DND-41 (cell line): ENCODE results near the gene SHROOM1.

Experiments used
- ATAC-seq: fragments of 200-7000 bp; cut with Tn5 transposase; 3 replicates; pipeline ENCODE4 v1.9.1; 2021; ENCODE audit warnings: low read depth; ENCODE audit not compliant: insufficient read depth
- DNase-seq: peaks from one replicate; pipeline ENCODE4 v3.0.0-alpha.2; 2020
- H2AFZ ChIP-seq: 2 replicates; pipeline ENCODE4 v1.6.0; 2012; ENCODE audit warnings: low read depth, low read length
- H3K27ac ChIP-seq: 2 replicates; pipeline ENCODE4 v1.5.1; 2012; ENCODE audit warnings: low read length, inconsistent platforms
- H3K27me3 ChIP-seq: fragments of 200-600 bp; sonication (generic); 2 replicates; pipeline ENCODE4 v1.6.0; 2012; ENCODE audit warnings: low read length, mild to moderate bottlenecking, inconsistent platforms; ENCODE audit not compliant: insufficient read depth, poor library complexity
- H3K36me3 ChIP-seq: 2 replicates; pipeline ENCODE4 v1.5.1; 2012; ENCODE audit warnings: low read length, inconsistent platforms; ENCODE audit not compliant: insufficient read depth
- H3K4me1 ChIP-seq: 2 replicates; pipeline ENCODE4 v1.5.1; 2012; ENCODE audit warnings: mild to moderate bottlenecking, low read length; ENCODE audit not compliant: insufficient read depth
- H3K4me2 ChIP-seq: 2 replicates; pipeline ENCODE4 v1.6.0; 2012; ENCODE audit warnings: mild to moderate bottlenecking, moderate library complexity, low read length, inconsistent platforms; ENCODE audit not compliant: insufficient read depth
- H3K4me3 ChIP-seq, 2 experiments: fragments of 200-600 bp in 1 of 2; shearing (Covaris generic) in 1 of 2; 2 replicates each; pipeline ENCODE4 v1.5.1; 2012 to 2016; ENCODE audit warnings: inconsistent platforms in 2 of 2, low read length in 2 of 2, mild to moderate bottlenecking in 2 of 2, low read depth in 1 of 2, moderate library complexity in 1 of 2
- H3K79me2 ChIP-seq: 2 replicates; pipeline ENCODE4 v1.6.0; 2012; ENCODE audit warnings: low read length, inconsistent platforms; ENCODE audit not compliant: insufficient read depth
- H3K9ac ChIP-seq: 2 replicates; pipeline ENCODE4 v1.6.0; 2012; ENCODE audit warnings: low read depth, mild to moderate bottlenecking, inconsistent platforms, low read length, moderate library complexity
- H3K9me3 ChIP-seq: 2 replicates; pipeline ENCODE4 v1.5.1; 2012; ENCODE audit warnings: low read length, moderate library complexity, mild to moderate bottlenecking, inconsistent platforms; ENCODE audit not compliant: insufficient read depth, severe bottlenecking
- H4K20me1 ChIP-seq: 2 replicates; pipeline ENCODE4 v1.6.0; 2012; ENCODE audit warnings: low read length; ENCODE audit not compliant: insufficient read depth
- CTCF ChIP-seq: IDR thresholded peaks from 2 replicates; pipeline ENCODE4 v1.5.1; 2012; ENCODE audit warnings: borderline replicate concordance, low read length, moderate library complexity, mild to moderate bottlenecking; ENCODE audit not compliant: poor library complexity, severe bottlenecking; ENCODE audit errors: extremely low read depth
- EZH2 ChIP-seq: IDR thresholded peaks from 3 replicates; pipeline ENCODE4 v1.6.1; 2012; ENCODE audit warnings: borderline replicate concordance, low read depth, mild to moderate bottlenecking, moderate library complexity, low read length, inconsistent platforms; ENCODE audit not compliant: severe bottlenecking

The SHROOM1 gene

DNA sequence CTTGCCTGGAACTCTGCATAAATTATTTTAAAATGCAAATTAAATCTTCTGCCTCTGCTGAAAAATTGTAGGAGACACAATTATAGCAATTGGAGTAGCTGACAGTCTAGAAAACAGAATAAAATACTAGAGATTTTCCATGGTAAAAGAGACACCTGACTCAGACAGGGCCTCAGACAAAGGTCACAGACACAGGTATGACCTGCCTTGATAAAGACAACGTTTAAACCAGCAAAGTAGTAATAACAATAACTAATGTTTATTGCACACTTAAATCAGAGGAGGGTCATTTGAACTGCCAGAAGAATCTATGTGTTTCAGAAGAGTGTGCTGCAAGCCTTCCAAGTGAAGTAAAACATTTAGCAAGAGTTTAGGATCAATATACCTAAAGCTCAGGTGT lies 13.4 kb downstream of the SHROOM1 start:
- no peaks in the 10 kb centered on the region for H3K79me2 ChIP-seq
- H3K27me3 ChIP-seq, result peaks cover 3% of the 10 kb centered on the region
- no peak overlapping the region for H2AFZ ChIP-seq
- H3K36me3 ChIP-seq, result no peaks in the 10 kb centered on the region
- H3K4me1 ChIP-seq, result no peaks in the 10 kb centered on the region
- no peaks in the 10 kb centered on the region for H3K9me3 ChIP-seq
- H3K9ac ChIP-seq, result no peak overlapping the region
- H4K20me1 ChIP-seq, result no peaks in the 10 kb centered on the region
- no peak for ATAC-seq
- no peak overlapping the region for H3K4me3 ChIP-seq
- H3K27ac ChIP-seq, result no peak overlapping the region
- no peak for DNase-seq
- H3K4me2 ChIP-seq, result no peak overlapping the region
- TF ChIP-seq EZH2, result no peak
- no peak for TF ChIP-seq CTCF

DNA sequence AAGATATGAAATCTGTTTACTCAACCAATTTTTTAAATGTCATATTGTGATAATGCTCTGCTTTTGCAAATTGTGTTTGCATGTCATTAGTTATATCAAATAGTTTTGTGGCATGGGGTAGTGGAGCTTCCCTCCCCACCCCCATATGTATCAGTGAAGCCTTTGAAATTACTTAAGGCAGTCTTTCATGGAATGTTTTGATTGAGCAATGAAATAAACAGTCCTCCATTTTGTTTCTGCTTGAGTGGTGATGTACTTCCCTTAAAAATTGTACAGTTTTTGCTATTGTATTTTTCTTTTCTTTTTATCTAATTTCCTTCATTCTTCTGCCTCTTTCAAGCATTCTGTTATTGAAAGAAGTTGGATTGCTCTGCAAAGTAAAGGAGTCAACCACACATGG lies 13.9 kb downstream of the SHROOM1 start:
- TF ChIP-seq EZH2, result no peak
- no peak for TF ChIP-seq CTCF
- H3K9me3 ChIP-seq, result no peaks in the 10 kb centered on the region
- DNase-seq (no peak), ATAC-seq (no peak)
- H3K27ac ChIP-seq, result no peak overlapping the region
- H3K4me1 ChIP-seq, result no peaks in the 10 kb centered on the region
- no peaks in the 10 kb centered on the region for H4K20me1 ChIP-seq
- no peak overlapping the region for H3K4me3 ChIP-seq
- H3K79me2 ChIP-seq, result no peaks in the 10 kb centered on the region
- H3K36me3 ChIP-seq, result no peaks in the 10 kb centered on the region
- H3K9ac ChIP-seq, result no peak overlapping the region
- H3K4me2 ChIP-seq, result no peak overlapping the region
- H3K27me3 ChIP-seq, result peaks cover 3% of the 10 kb centered on the region
- H2AFZ ChIP-seq, result no peak overlapping the region

GRCh38 chr5:132816083-132816482 lies 14.4 kb downstream of the SHROOM1 start:
- Histone ChIP-seq H2AFZ (no peak overlapping the region), H3K36me3 (no peaks in the 10 kb centered on the region), H3K79me2 (no peaks in the 10 kb centered on the region), H3K27me3 (peaks cover 3% of the 10 kb centered on the region), H3K4me1 (no peaks in the 10 kb centered on the region), H4K20me1 (no peaks in the 10 kb centered on the region), H3K9ac (no peak overlapping the region), H3K9me3 (no peaks in the 10 kb centered on the region), H3K4me2 (no peak overlapping the region), H3K27ac (no peak overlapping the region), H3K4me3 (no peak overlapping the region)
- DNase-seq (no peak), ATAC-seq (no peak)
- no peak for TF ChIP-seq CTCF

GRCh38 chr5:132815454-132815853 lies 15.0 kb downstream of the SHROOM1 start:
- Histone ChIP-seq H3K36me3 (no peaks in the 10 kb centered on the region), H3K4me3 (no peak overlapping the region), H3K4me1 (no peaks in the 10 kb centered on the region), H3K9me3 (no peaks in the 10 kb centered on the region), H2AFZ (no peak overlapping the region), H3K79me2 (no peaks in the 10 kb centered on the region), H3K27me3 (peaks cover 3% of the 10 kb centered on the region), H4K20me1 (no peaks in the 10 kb centered on the region), H3K4me2 (no peak overlapping the region), H3K27ac (no peak overlapping the region), H3K9ac (no peak overlapping the region)
- no peak for ATAC-seq
- TF ChIP-seq CTCF, result no peak
- no peak for TF ChIP-seq EZH2
- no peak for DNase-seq
